Measurements from ENCODE around the gene SLC7A4. TPM values are rescaled to one million over a fixed set of nuclear protein-coding genes. Genes with fewer than 3 reads are reported as not detected.
A peak's percentile ranks its signal among the peaks of the same experiment; 100 is the strongest.
"Not testable (repeated sequence)": the region's sequence is repeated elsewhere in the genome, so short reads cannot be mapped to it uniquely, and the experiment has no call there.

Gene SLC7A4
- total and polyA plus RNA-seq, 7 donors, result 0.16 to 2.6 (median 0.59) TPM; not detected in 1

GRCh38 chr22:21010426-21011113 lies 21.8 kb downstream of the SLC7A4 start:
- Histone ChIP-seq H3K27me3 (no peaks in the 10 kb centered on the region), H3K9me3 (no peaks in the 10 kb centered on the region), H3K4me3 (no peak overlapping the region), H3K27ac (no peak overlapping the region), H3K4me1 (peaks cover 0 to 22% (median 20%) of the 10 kb centered on the region in 4 donors), H3K36me3 (no peaks in the 10 kb centered on the region)
- WGBS, 2 donors, result 90 to 95% methylated on average over 3 of the region's 3 CpGs
- TF ChIP-seq EP300 (IDR thresholded peaks at IDR 0.05) (no peak), CTCF (IDR thresholded peaks at IDR 0.05) (no peak), POLR2A (IDR thresholded peaks at IDR 0.05) (no peak), POLR2AphosphoS5 (IDR thresholded peaks at IDR 0.05) (no peak)
- intact Hi-C loops (cut with DNase I), result no loop called here
- DNase-seq, result no peak

GRCh38 chr22:21009638-21010425 lies 22.5 kb downstream of the SLC7A4 start:
- TF ChIP-seq POLR2A (IDR thresholded peaks at IDR 0.05) (no peak), POLR2AphosphoS5 (IDR thresholded peaks at IDR 0.05) (no peak), CTCF (IDR thresholded peaks at IDR 0.05) (no peak), EP300 (IDR thresholded peaks at IDR 0.05) (no peak)

GRCh38 chr22:21009208-21009607 lies 23.2 kb downstream of the SLC7A4 start:
- not testable (repeated sequence) for H3K27me3 ChIP-seq, DNase-seq, H3K4me1 ChIP-seq, H3K4me3 ChIP-seq, H3K9me3 ChIP-seq, H3K27ac ChIP-seq, H3K36me3 ChIP-seq
- 81 to 91% methylated on average over 13 of the region's 13 CpGs for WGBS, 2 donors
- intact Hi-C loops (cut with DNase I), result loop anchor here (10.0 kb wide), 2 partner anchors 94 to 124 kb away; partner anchors contain the start of gene CRKL

More at GRCh38 chr22:21009638-21010425, 22.5 kb downstream of the SLC7A4 start:
- H3K27ac ChIP-seq, result no peak overlapping the region
- H3K27me3 ChIP-seq, result no peaks in the 10 kb centered on the region
- H3K36me3 ChIP-seq, result no peaks in the 10 kb centered on the region
- intact Hi-C loops (cut with DNase I), result loop anchor here (10.0 kb wide), 2 partner anchors 95 to 125 kb away; partner anchors contain the start of gene CRKL
- no peaks in the 10 kb centered on the region for H3K9me3 ChIP-seq
- no peak for DNase-seq
- 47 to 60% methylated on average over 10 of the region's 10 CpGs for WGBS, 2 donors
- no peak overlapping the region for H3K4me3 ChIP-seq
- peaks cover 0 to 15% (median 13%) of the 10 kb centered on the region in 4 donors for H3K4me1 ChIP-seq

GRCh38 chr22:21003782-21004181 lies 28.6 kb downstream of the SLC7A4 start:
- DNase-seq, result no peak
- Histone ChIP-seq H3K27ac (peak overlapping the region in 3 of 4 donors; percentile 96 to 99 (median 99)), H3K4me3 (no peak overlapping the region), H3K27me3 (no peaks in the 10 kb centered on the region), H3K36me3 (peaks cover 8 to 16% (median 11%) of the 10 kb centered on the region in 4 donors), H3K9me3 (no peaks in the 10 kb centered on the region), H3K4me1 (peaks cover 0 to 39% (median 34%) of the 10 kb centered on the region in 4 donors)
- WGBS, 2 donors, result 34 to 75% methylated on average over 4 of the region's 4 CpGs
- TF ChIP-seq POLR2A (IDR thresholded peaks at IDR 0.05) (no peak), CTCF (IDR thresholded peaks at IDR 0.05) (no peak), POLR2AphosphoS5 (IDR thresholded peaks at IDR 0.05) (no peak), EP300 (IDR thresholded peaks at IDR 0.05) (no peak)
- intact Hi-C loops (cut with DNase I), result loop anchor here (5.0 to 10.0 kb wide), 4 partner anchors 41 to 119 kb away; partner anchors contain the start of genes CRKL and LRRC74B
